Fibroblast of skin of left biceps (primary cell): ENCODE measurements around the gene CFAP74.
"Not testable (repeated sequence)": the region's sequence is repeated elsewhere in the genome, so short reads cannot be mapped to it uniquely, and the experiment has no call there.

Source experiments
- DNase-seq, 2 experiments: peaks; one replicate each; pipeline ENCODE4 v3.0.0-alpha.2; 2013; ENCODE audit warnings: low read depth in 2 of 2

CFAP74 gene

GRCh38 chr1:1954831-1955441 lies 48.6 kb downstream of the CFAP74 start:
- no peak for DNase-seq

- DNase-seq = no peak
Observed at GRCh38 chr1:1954015-1954414, 49.6 kb downstream of the CFAP74 start.

DNA sequence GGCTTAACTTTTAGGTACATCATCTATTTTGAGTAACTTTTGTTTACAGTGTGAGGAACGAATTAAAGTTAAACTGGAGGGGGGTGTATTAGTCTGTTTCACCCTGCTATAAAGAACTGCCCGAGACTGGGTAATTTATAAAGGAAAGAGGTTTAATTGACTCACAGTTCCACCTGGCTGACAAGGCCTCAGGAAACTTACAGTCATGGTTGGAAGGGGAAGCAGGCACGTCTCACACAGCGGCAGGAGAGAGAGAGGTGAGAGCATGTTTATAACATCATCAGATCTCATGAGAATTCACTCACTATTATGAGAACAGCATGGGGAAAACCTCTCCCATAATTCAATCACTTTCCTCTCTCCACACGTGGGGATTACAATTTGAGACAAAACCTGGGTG lies 52.6 kb downstream of the CFAP74 start:
- no peak for DNase-seq

DNA sequence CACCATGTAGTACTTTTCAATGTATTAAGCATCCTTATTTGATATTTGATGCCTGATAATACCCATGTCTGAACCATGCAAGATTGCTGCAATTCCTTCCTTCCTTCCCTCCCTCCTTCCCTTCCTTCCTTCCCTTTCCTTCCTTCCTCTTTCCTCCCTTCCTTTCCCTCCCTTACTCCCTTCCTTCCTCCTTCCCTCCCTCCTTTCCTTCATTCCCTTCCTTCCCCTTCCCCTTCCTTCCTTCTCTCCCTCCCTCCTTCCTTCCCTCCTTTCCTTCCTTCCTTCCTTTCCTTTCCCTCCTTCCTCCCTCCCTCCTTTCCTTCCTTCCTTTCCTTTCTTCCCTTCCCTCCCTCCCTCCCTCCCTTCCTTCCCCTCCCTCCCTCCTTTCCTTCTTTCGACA lies 54.8 kb downstream of the CFAP74 start:
- no peak for DNase-seq

DNA sequence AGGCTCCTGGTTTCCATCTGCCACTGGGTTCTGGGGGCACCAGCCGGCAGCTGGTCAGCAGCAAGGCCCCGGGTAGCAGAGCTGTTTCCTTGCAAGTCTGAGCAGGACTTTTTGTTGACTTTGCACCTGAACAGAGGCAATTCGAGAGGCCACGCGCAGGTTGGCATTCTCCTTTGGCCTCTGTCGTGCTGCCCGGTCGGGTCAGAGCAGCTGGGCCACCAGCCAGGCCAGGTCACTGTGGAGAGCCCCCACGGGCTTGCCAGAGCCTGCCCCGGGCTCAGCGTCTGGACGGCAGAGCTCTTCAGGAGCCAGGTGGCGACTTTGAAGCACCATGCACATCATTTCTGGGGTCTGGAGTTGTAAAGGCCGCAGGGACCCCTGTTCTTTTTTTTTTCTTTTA lies 56.1 kb downstream of the CFAP74 start:
- no peak for DNase-seq

DNA sequence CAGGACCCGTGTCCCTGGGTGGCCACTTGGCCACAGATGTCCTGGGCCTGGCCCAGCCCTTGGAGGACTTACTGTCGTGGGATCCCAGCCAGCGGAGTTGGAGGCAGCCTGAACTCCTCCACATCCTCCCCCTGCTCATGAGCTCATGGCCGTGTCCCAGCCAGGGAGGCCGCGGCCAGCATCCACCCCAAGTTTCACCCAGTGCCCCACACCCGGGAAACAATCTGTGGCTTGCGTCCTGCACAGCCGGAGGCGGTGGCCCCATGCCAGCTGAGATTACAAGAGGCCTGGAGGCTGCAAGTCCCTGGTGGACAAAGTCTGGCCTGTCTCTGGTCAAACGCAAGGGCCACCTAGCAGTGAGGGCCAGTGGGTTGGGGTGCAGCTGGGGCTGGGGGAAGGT lies 57.0 kb downstream of the CFAP74 start:
- DNase-seq = no peak

- no peak for DNase-seq
Observed at GRCh38 chr1:1945782-1946393, 57.7 kb downstream of the CFAP74 start.

- no peak for DNase-seq
Observed at GRCh38 chr1:1943834-1944570, 59.6 kb downstream of the CFAP74 start.

GRCh38 chr1:1942753-1943656 lies 60.6 kb downstream of the CFAP74 start:
- no peak for DNase-seq

- no peak for DNase-seq
Observed at GRCh38 chr1:1941868-1942752, 61.5 kb downstream of the CFAP74 start.

GRCh38 chr1:1941211-1941841 lies 62.3 kb downstream of the CFAP74 start:
- no peak for DNase-seq

- no peak for DNase-seq
Observed at GRCh38 chr1:1940123-1940425, 63.5 kb downstream of the CFAP74 start.

- no peak for DNase-seq
Observed at GRCh38 chr1:1939296-1940122, 64.1 kb downstream of the CFAP74 start.

DNA sequence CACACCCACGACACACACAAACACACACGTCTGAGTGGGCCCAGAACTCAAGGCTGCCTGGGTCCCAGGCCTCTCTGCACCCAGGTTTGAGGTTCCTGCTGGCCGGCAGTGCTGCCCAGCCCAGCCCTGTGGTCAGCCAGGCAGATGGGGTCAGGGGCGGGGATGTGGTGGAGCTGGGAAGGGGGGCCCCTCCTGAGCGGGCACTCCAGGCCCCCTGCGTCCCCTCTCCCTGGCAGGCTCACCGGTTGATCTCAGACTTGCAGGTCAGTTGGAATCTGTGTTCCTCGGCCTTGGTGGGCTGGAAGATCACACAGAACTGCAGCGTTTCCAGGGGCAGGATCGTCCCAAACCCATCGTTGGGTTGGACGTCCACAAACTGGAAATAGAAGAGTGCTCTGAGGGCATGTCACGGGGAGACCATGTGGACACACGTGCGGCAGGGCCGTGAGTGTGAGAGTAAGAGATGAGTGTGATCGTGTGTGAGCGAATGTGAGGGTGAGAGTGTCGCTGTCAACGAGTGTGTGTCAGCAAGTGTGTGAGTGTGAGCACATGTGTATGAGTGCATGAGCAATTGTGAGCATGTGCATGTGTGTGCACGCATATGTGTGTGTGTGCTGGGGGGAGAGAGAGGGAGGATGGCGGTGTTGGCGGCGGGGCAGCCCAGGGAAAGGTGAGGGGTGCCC lies 64.8 kb downstream of the CFAP74 start:
- no peak for DNase-seq

DNA sequence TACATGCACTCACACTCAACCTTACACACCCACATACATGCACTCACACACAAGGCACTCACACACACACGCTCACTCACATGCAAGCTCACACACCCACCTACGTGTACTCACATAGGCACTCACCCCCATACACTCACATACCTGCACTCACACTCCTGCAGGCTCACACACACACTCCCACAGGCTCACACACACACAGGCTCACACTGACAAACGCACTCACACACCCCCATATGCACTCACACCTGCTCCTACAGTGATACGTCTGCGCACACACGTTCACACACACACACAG lies 65.4 kb downstream of the CFAP74 start:
- no peak for DNase-seq

DNA sequence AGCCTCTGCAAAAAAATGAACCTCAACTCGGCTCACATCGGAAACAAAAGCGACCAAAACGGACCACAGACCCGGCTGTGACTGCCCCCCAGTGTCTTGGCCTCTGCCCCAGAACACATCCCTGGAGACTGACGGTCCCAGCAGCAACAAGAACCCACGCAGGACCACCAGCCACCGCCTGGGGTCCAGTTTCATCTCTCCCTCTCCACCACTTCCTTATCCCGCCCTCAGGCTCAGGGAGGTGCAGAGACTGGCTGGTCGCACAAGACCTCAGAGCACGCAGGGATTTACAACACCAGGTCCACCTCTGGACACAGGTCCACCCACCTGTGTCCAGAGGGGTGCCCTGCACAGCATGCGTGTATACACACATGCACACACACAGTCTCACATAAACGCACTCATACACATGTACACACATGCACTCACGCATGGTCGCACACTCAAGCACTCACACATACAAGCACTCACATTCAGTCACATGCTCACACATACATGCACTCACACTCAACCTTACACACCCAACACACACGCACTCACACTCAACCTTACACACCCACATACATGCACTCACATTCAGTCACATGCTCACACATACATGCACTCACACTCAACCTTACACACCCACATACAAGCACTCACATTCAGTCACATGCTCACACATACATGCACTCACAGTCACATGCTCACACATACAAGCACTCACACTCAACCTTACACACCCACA lies 65.9 kb downstream of the CFAP74 start:
- no peak for DNase-seq

DNA sequence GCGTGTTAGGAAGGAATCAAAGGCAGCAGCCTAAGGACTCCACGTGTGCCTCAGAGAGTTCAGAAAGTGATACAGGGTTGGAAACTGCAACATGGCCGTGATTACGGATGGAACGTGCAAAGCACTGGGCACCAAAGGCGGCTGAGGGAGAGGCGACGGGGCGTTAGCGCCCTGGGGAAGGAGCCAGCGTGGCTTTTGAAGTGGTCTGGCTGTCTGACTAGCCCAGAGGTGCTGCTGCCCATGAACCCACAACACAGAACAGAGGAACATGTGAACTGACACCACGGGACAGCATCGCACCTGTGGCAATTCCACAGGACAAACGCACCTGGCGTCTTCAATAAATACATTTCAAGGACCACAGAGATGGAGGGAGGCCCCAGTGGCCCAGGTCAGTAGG lies 66.5 kb downstream of the CFAP74 start:
- no peak for DNase-seq

- DNase-seq = not testable (repeated sequence)
Observed at GRCh38 chr1:1934848-1935247, 68.7 kb downstream of the CFAP74 start.
